Lower leg skin (tissue), 3 donors: ENCODE data around the gene MEI1.

Experiments used
- POLR2A ChIP-seq, 2 donors: fragments of 450-650 bp; IDR thresholded peaks; one replicate each; pipeline ENCODE4 v1.6.1; 2016 to 2017; ENCODE audit warnings: antibody characterized with exemption in 2 of 2, mild to moderate bottlenecking in 1 of 2, moderate library complexity in 1 of 2
- TF ChIP-seq, protein P1 (sequence below), 3 donors: fragments of 450-650 bp; IDR thresholded peaks; one replicate each; pipeline ENCODE4 v1.5.1; 2016; ENCODE audit warnings: antibody characterized with exemption in 3 of 3, mild to moderate bottlenecking in 3 of 3, moderate library complexity in 2 of 3

DNA sequence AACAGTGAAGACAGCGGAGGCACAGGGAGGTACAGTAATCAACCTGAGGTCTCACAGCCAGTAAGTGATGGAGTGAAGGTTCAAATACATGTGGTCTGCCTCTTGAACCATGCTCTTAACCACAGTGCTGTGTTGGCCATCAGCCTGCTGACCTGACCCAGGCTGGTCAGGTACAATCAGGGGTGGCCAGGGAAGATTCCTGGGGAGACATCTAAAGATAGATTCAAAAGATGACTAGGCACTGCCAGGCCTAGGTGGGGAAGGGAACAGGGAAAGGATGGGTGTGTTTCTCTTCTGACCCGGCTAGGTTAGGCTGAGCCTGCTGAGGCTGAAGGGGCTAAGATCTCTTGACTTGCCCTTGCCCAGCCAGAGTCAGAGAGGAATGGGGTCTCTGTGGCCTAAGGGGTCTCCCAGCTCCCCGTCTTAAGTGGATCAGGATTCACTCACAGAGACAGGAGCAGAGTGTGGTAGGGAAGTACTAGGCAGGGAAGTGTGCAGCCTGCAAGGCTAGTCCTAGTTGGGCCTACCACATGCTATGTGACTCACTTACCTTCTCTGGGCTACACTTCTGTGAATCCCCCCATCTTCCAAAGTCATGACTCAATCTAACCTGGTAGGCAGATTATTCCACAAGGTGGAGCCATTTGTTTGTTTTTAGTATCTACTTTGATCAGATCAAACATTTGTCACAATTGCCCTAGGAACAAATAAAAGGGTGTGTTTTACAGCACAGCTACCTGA, 123.2 kb downstream of the MEI1 start:
- TF ChIP-seq, protein P1, sequence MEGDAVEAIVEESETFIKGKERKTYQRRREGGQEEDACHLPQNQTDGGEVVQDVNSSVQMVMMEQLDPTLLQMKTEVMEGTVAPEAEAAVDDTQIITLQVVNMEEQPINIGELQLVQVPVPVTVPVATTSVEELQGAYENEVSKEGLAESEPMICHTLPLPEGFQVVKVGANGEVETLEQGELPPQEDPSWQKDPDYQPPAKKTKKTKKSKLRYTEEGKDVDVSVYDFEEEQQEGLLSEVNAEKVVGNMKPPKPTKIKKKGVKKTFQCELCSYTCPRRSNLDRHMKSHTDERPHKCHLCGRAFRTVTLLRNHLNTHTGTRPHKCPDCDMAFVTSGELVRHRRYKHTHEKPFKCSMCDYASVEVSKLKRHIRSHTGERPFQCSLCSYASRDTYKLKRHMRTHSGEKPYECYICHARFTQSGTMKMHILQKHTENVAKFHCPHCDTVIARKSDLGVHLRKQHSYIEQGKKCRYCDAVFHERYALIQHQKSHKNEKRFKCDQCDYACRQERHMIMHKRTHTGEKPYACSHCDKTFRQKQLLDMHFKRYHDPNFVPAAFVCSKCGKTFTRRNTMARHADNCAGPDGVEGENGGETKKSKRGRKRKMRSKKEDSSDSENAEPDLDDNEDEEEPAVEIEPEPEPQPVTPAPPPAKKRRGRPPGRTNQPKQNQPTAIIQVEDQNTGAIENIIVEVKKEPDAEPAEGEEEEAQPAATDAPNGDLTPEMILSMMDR (IDR thresholded peaks at IDR 0.05) = peak in 1 of 3 donors; percentile 16
- TF ChIP-seq POLR2A (IDR thresholded peaks at IDR 0.05) = no peak
